ENCODE measurements around the gene AARS1. TPM values are rescaled to one million over a fixed set of nuclear protein-coding genes. Genes with fewer than 3 reads are reported as not detected.
A peak's percentile ranks its signal among the peaks of the same experiment; 100 is the strongest.
"Not testable (repeated sequence)": the region's sequence is repeated elsewhere in the genome, so short reads cannot be mapped to it uniquely, and the experiment has no call there.

AARS1 gene
- polyA plus RNA-seq, 1 of the 3 experiments (the other 2 are of a cell fraction): 70.5 TPM

GRCh38 chr16:70267516-70267915, 21.8 kb downstream of the AARS1 start (continued):
- TF ChIP-seq SIN3A (IDR thresholded peaks at IDR 0.05; ENCODE audit: borderline replicate concordance, low read depth, low read length) (no peak), PBX3 (IDR thresholded peaks at IDR 0.05) (no peak), RFX5 (IDR thresholded peaks at IDR 0.05; ENCODE audit: low read length) (no peak), RCOR1 (IDR thresholded peaks at IDR 0.05; ENCODE audit: low read length) (no peak), GABPA (IDR thresholded peaks at IDR 0.05; ENCODE audit: low read depth) (no peak), USF1 (IDR thresholded peaks at IDR 0.05; ENCODE audit: borderline replicate concordance, low read depth) (no peak), REST (IDR thresholded peaks at IDR 0.05; ENCODE audit: low read depth, low read length) (no peak), RAD21 (IDR thresholded peaks at IDR 0.05; ENCODE audit: low read length) (peak; percentile 55), FOXJ3 (CRISPR knock-in tag; IDR thresholded peaks at IDR 0.05) (no peak), USF2 (IDR thresholded peaks at IDR 0.05; ENCODE audit: borderline replicate concordance, low read depth, low read length) (no peak), MAX (IDR thresholded peaks at IDR 0.05; ENCODE audit: low read depth) (no peak), ELF1 (IDR thresholded peaks at IDR 0.05) (no peak), FOSL2 (IDR thresholded peaks at IDR 0.05; ENCODE audit: borderline replicate concordance, low read depth) (no peak)

- H3K27ac ChIP-seq (ENCODE audit: low read depth in 2 of 2, low read length in 1 of 2); H3K27me3 ChIP-seq (ENCODE audit: insufficient read depth); H3K9ac ChIP-seq; H3K4me1 ChIP-seq (ENCODE audit: control insufficient read depth in 1 of 2, insufficient read depth in 2 of 2, low read depth in 1 of 2, low read length in 1 of 2); H2AFZ ChIP-seq (ENCODE audit: low read depth); H3K79me2 ChIP-seq (ENCODE audit: insufficient read depth); H3K9me2 ChIP-seq; H4K20me1 ChIP-seq (ENCODE audit: insufficient read depth); DNase-seq; POLR2A ChIA-PET; H3F3A ChIP-seq (replicated peaks; ENCODE audit: insufficient read depth); H3K4me3 ChIP-seq (ENCODE audit: low read depth in 2 of 2, low read length in 1 of 2); H3K9me3 ChIP-seq; H3K4me2 ChIP-seq: not testable (repeated sequence)
- H3K36me3 ChIP-seq (replicated peaks in 1 of 2; ENCODE audit: control insufficient read depth in 1 of 2, insufficient read depth in 2 of 2, low read length in 1 of 2): peaks cover 61 to 62% of the 10 kb centered on the region in 2 experiments
- CTCF ChIA-PET: interaction anchor here (0.9 to 1.0 kb wide), 2 partner anchors 8 to 12 kb away, joined by 3 to 7 read pairs; partner anchors contain the start of gene EXOSC6
- 97% methylated on average over 6 of the region's 6 CpGs for WGBS (ENCODE audit: low lambda C conversion rate)
Measured at GRCh38 chr16:70259903-70260302, 29.4 kb downstream of the AARS1 start.

Measured in SK-N-SH (cell line).